Pancreas (tissue), 10 donors: Measurements from ENCODE around the gene FMNL3. TPM values are rescaled to one million over a fixed set of nuclear protein-coding genes. Genes with fewer than 3 reads are reported as not detected.

ENCODE experiments used
- ATAC-seq, 4 donors: fragments of 200-7000 bp; cut with Tn5 transposase; one replicate each; pipeline versions ENCODE4 v1.8.0 to v1.9.1; 2020; ENCODE audit warnings: mild to moderate bottlenecking in 4 of 4, moderate library complexity in 4 of 4
- DNase-seq, 6 donors: peaks; one replicate each; pipeline ENCODE4 v3.0.0-alpha.2; 2020
- FAIRE-seq: peaks from 2 replicates; lab custom pipeline; 2012; peaks lifted over from hg19 to GRCh38; lab: Jason Lieb, UNC
- H3K27ac ChIP-seq, 4 donors: fragments of 200-600 bp; sonication (generic); 1 replicate in 3 of 4; 2 replicates in 1 of 4; pipeline versions ENCODE4 v1.5.0 to v1.8.0; 2020
- H3K27me3 ChIP-seq, 4 donors: fragments of 200-600 bp; one replicate each; pipeline ENCODE4 v1.8.0; 2021
- H3K36me3 ChIP-seq, 3 donors: fragments of 200-600 bp; sonication (generic) in 1 of 3; one replicate each; pipeline versions ENCODE4 v1.5.0 to v1.8.0; 2020 to 2021
- H3K4me1 ChIP-seq, 3 donors: fragments of 200-600 bp; one replicate each; pipeline ENCODE4 v1.8.0; 2021
- H3K4me3 ChIP-seq, 4 donors: fragments of 200-600 bp; sonication (generic) in 2 of 4; one replicate each; pipeline versions ENCODE4 v1.5.0 to v1.8.0; 2020 to 2021
- H3K9me3 ChIP-seq, 4 donors: fragments of 200-600 bp; one replicate each; pipeline ENCODE4 v1.8.0; 2021
- CTCF ChIP-seq, 4 donors: fragments of 200-600 bp; sonication (generic) in 3 of 4; IDR thresholded peaks; one replicate each; pipeline versions ENCODE4 v1.5.0 to v1.8.0; 2021; ENCODE audit warnings: antibody characterized with exemption in 4 of 4
- WGBS, 2 donors: extraction: QIAGEN DNeasy Blood & Tissue Kit; methylation state at CpG; one replicate each; pipeline ENCODE4 v1.1.7; 2013; 5-methylcytosine and 5-hydroxymethylcytosine counted together
- intact Hi-C, 3 donors: fragments of 100-400 bp; cut with DNase I; formaldehyde crosslinking; loops; one replicate each; pipeline versions ENCODE4 v1.11.1 to v1.14.2; 2022
- polyA plus RNA-seq, 2 donors: library from polyadenylated mRNA; stranded (reverse); fragments of 200-250 nt; gene quantifications; one replicate each; pipeline ENCODE4 v1.2.3, GENCODE V29; 2013
- total RNA-seq, 6 donors: library from RNA; stranded (reverse); fragmentation: NEBNext Ultra II Directional in 4 of 6; extraction: Animal tissue kit (Norgen Biotek cat#: 25700) in 4 of 6; gene quantifications; one replicate each; pipeline versions ENCODE4 v1.2.1 to v1.2.4, GENCODE V29; 2021 to 2023
- donor health status: healthy with polysubstance abuse.
- donor health status: DM: no; HTN: no; CAD: no; lungs with moderate emphysema.
- donor health status: DM: no; HTN: no; CAD: no.
- donor health status: control.
- donor health status: control.
- donor health status: Bipolar disorder and iron deficiency.
- donor health status: DM: yes; HTN: yes; CAD: no.
- donor health status: DM: no; HTN: no; CAD: no.
- donor health status: DM: no; HTN: no; CAD: no.
- donor health status: DM: yes; HTN: yes; CAD: no.

Gene FMNL3
- total and polyA plus RNA-seq, 8 donors: 1.8 to 13.5 (median 3.0) TPM

- ATAC-seq: no peak
- 83 to 85% methylated on average over 2 of the region's 2 CpGs for WGBS, 2 donors
- Histone ChIP-seq H3K4me1 (peaks cover 0 to 1% (median 0%) of the 10 kb centered on the region in 3 donors), H3K27me3 (no peaks in the 10 kb centered on the region), H3K4me3 (no peak overlapping the region), H3K27ac (no peak overlapping the region), H3K9me3 (no peaks in the 10 kb centered on the region), H3K36me3 (no peaks in the 10 kb centered on the region)
- intact Hi-C loops: no loop called here
- TF ChIP-seq CTCF (IDR thresholded peaks at IDR 0.05): no peak
- peak in 1 of 6 donors; percentile 5 for DNase-seq
- no peak for FAIRE-seq
Observed at GRCh38 chr12:49655595-49656236, 51.5 kb downstream of the FMNL3 start.

- peak in 1 of 6 donors; percentile 5 for DNase-seq
- FAIRE-seq: no peak
- ATAC-seq: no peak
- WGBS, 2 donors: 84 to 87% methylated on average over 5 of the region's 5 CpGs
- H3K27ac ChIP-seq: no peak overlapping the region
- no peaks in the 10 kb centered on the region for H3K4me1 ChIP-seq
- no peaks in the 10 kb centered on the region for H3K36me3 ChIP-seq
- TF ChIP-seq CTCF (IDR thresholded peaks at IDR 0.05): no peak
- H3K27me3 ChIP-seq: no peaks in the 10 kb centered on the region
- no peak overlapping the region for H3K4me3 ChIP-seq
- intact Hi-C loops: no loop called here
- no peaks in the 10 kb centered on the region for H3K9me3 ChIP-seq
Observed at GRCh38 chr12:49654715-49655114, 52.5 kb downstream of the FMNL3 start.

- H3K4me1 ChIP-seq: no peaks in the 10 kb centered on the region
- DNase-seq (peak in 1 of 6 donors; percentile 18), ATAC-seq (no peak), FAIRE-seq (no peak)
- intact Hi-C loops: no loop called here
- H3K27ac ChIP-seq: no peak overlapping the region
- WGBS, 2 donors: 80 to 94% methylated on average over 4 of the region's 4 CpGs
- no peaks in the 10 kb centered on the region for H3K27me3 ChIP-seq
- no peak for TF ChIP-seq CTCF (IDR thresholded peaks at IDR 0.05)
- no peaks in the 10 kb centered on the region for H3K36me3 ChIP-seq
- H3K4me3 ChIP-seq: no peak overlapping the region
- H3K9me3 ChIP-seq: no peaks in the 10 kb centered on the region
Observed at GRCh38 chr12:49652921-49653520, 54.2 kb downstream of the FMNL3 start.

GRCh38 chr12:49651855-49652254 lies 55.4 kb downstream of the FMNL3 start:
- WGBS, 2 donors: 63 to 69% methylated on average over 8 of the region's 8 CpGs
- H3K4me1 ChIP-seq: no peaks in the 10 kb centered on the region
- no peaks in the 10 kb centered on the region for H3K9me3 ChIP-seq
- H3K4me3 ChIP-seq: no peak overlapping the region
- no peak overlapping the region for H3K27ac ChIP-seq
- no peaks in the 10 kb centered on the region for H3K36me3 ChIP-seq
- intact Hi-C loops: no loop called here
- no peak for ATAC-seq
- FAIRE-seq: no peak
- H3K27me3 ChIP-seq: no peaks in the 10 kb centered on the region
- peak in 1 of 6 donors; percentile 41 for DNase-seq
- no peak for TF ChIP-seq CTCF (IDR thresholded peaks at IDR 0.05)

- intact Hi-C loops: loop anchor here (5.0 to 10.0 kb wide), 2 partner anchors 55 to 57 kb away; partner anchors contain the start of gene FMNL3 (in 3 of the 3)
- Histone ChIP-seq H3K27ac (no peak overlapping the region), H3K9me3 (no peaks in the 10 kb centered on the region), H3K4me3 (no peak overlapping the region), H3K4me1 (no peaks in the 10 kb centered on the region), H3K36me3 (no peaks in the 10 kb centered on the region), H3K27me3 (no peaks in the 10 kb centered on the region)
- TF ChIP-seq CTCF (IDR thresholded peaks at IDR 0.05): no peak
- FAIRE-seq (no peak), ATAC-seq (no peak), DNase-seq (peak in 1 of 6 donors; percentile 4)
- 65 to 75% methylated on average over 5 of the region's 5 CpGs for WGBS, 2 donors
Observed at GRCh38 chr12:49649892-49650291, 57.3 kb downstream of the FMNL3 start.
